Measurements from ENCODE around the gene PCDHB15. TPM values are rescaled to one million over a fixed set of nuclear protein-coding genes. Genes with fewer than 3 reads are reported as not detected.

The PCDHB15 gene
- total and polyA plus RNA-seq, 2 donors from 2014 or later = 1.8 to 6.0 TPM

- TF ChIP-seq CTCF (IDR thresholded peaks at IDR 0.05; ENCODE audit: borderline replicate concordance, extremely low read depth, insufficient read depth) = no peak
- H3K4me1 ChIP-seq (ENCODE audit: control insufficient read depth in 2 of 3, insufficient read depth in 2 of 3, low read depth in 1 of 3, low read length in 3 of 3) = no peaks in the 10 kb centered on the region
- DNase-seq = no peak
- FAIRE-seq = no peak
- H3K27me3 ChIP-seq (ENCODE audit: control insufficient read depth, insufficient read depth, low read length) = no peaks in the 10 kb centered on the region
- H3K9ac ChIP-seq (ENCODE audit: low read length in 3 of 3) = no peak overlapping the region
- intact Hi-C loops (cut with DNase I) = no loop called here
- no peak overlapping the region for H3K27ac ChIP-seq (ENCODE audit: low read depth in 2 of 2, low read length in 2 of 2)
- H3K36me3 ChIP-seq (ENCODE audit: control insufficient read depth in 2 of 3, insufficient read depth in 3 of 3, low read length in 3 of 3) = no peaks in the 10 kb centered on the region
- H3K9me3 ChIP-seq (ENCODE audit: control insufficient read depth in 2 of 3, insufficient read depth in 1 of 3, low read length in 3 of 3) = peaks cover 2 to 79% (median 27%) of the 10 kb centered on the region in 3 donors
- H3K4me3 ChIP-seq (ENCODE audit: low read length in 3 of 3) = no peak overlapping the region
Observed at GRCh38 chr5:141272906-141273305, 27.7 kb downstream of the PCDHB15 start.

DNA sequence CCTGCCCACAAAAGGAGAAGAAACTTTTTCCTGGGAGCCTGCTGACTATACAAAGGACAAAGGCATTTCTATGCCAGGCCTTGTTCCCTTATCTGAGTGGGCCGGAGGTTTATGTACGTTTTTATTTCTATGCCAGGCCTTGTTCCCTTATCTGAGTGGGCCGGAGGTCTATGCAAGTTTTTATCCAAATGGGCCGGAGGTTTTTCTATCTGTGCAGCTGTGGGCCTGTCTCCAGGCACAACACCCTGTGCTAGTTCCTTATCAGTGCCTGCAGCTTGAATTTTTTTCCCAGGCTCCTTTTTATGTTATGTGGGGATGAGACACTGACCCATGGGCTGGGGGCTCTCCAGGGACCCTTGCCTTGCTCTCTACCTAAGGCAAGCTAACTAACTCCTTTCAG, 53.2 kb downstream of the PCDHB15 start:
- Histone ChIP-seq H3K27ac (ENCODE audit: low read depth in 2 of 2, low read length in 2 of 2) (no peak overlapping the region), H3K9ac (ENCODE audit: low read length in 3 of 3) (no peak overlapping the region), H3K4me3 (ENCODE audit: low read length in 3 of 3) (no peak overlapping the region), H3K4me1 (ENCODE audit: control insufficient read depth in 2 of 3, insufficient read depth in 2 of 3, low read depth in 1 of 3, low read length in 3 of 3) (no peaks in the 10 kb centered on the region), H3K9me3 (ENCODE audit: control insufficient read depth in 2 of 3, insufficient read depth in 1 of 3, low read length in 3 of 3) (peaks cover 1 to 74% (median 7%) of the 10 kb centered on the region in 3 donors), H3K27me3 (ENCODE audit: control insufficient read depth, insufficient read depth, low read length) (no peaks in the 10 kb centered on the region), H3K36me3 (ENCODE audit: control insufficient read depth in 2 of 3, insufficient read depth in 3 of 3, low read length in 3 of 3) (no peaks in the 10 kb centered on the region)
- no peak for TF ChIP-seq CTCF (IDR thresholded peaks at IDR 0.05; ENCODE audit: borderline replicate concordance, extremely low read depth, insufficient read depth)
- FAIRE-seq (no peak), DNase-seq (no peak)
- intact Hi-C loops (cut with DNase I) = no loop called here

Other genes starting within 250 kb of the PCDHB15 start
Only the 30 nearest of the 39 such genes appear.
- gene PCDHB2, start 150.8 kb upstream of the PCDHB15 start, total RNA-seq = 2.9 TPM
- gene PCDHB2, start 150.8 kb upstream of the PCDHB15 start, polyA plus RNA-seq (ENCODE audit: insufficient read depth, low read depth, low replicate concordance) = 2.2 TPM
- gene PCDHB3, start 144.9 kb upstream of the PCDHB15 start, total RNA-seq = 3.1 TPM
- gene PCDHB3, start 144.9 kb upstream of the PCDHB15 start, polyA plus RNA-seq (ENCODE audit: insufficient read depth, low read depth, low replicate concordance) = 2.3 TPM
- 5.8 TPM for gene PCDHB4, start 123.6 kb upstream of the PCDHB15 start, total RNA-seq
- gene PCDHB4, start 123.6 kb upstream of the PCDHB15 start, polyA plus RNA-seq (ENCODE audit: insufficient read depth, low read depth, low replicate concordance) = 0.90 TPM
- gene PCDHB5, start 110.2 kb upstream of the PCDHB15 start, total RNA-seq = 7.5 TPM
- 2.1 TPM for gene PCDHB5, start 110.2 kb upstream of the PCDHB15 start, polyA plus RNA-seq (ENCODE audit: insufficient read depth, low read depth, low replicate concordance)
- gene PCDHB6, start 95.3 kb upstream of the PCDHB15 start, total RNA-seq = 2.0 TPM
- 0.32 TPM for gene PCDHB6, start 95.3 kb upstream of the PCDHB15 start, polyA plus RNA-seq (ENCODE audit: insufficient read depth, low read depth, low replicate concordance)
- 2.3 TPM for gene PCDHB7, start 72.8 kb upstream of the PCDHB15 start, total RNA-seq
- 0.97 TPM for gene PCDHB7, start 72.8 kb upstream of the PCDHB15 start, polyA plus RNA-seq (ENCODE audit: insufficient read depth, low read depth, low replicate concordance)
- 3.7 TPM for gene PCDHB8, start 67.6 kb upstream of the PCDHB15 start, total RNA-seq
- 0.56 TPM for gene PCDHB8, start 67.6 kb upstream of the PCDHB15 start, polyA plus RNA-seq (ENCODE audit: insufficient read depth, low read depth, low replicate concordance)
- gene PCDHB16, start 63.0 kb upstream of the PCDHB15 start, total RNA-seq = 5.1 TPM
- 0.67 TPM for gene PCDHB16, start 63.0 kb upstream of the PCDHB15 start, polyA plus RNA-seq (ENCODE audit: insufficient read depth, low read depth, low replicate concordance)
- 2.4 TPM for gene PCDHB9, start 58.2 kb upstream of the PCDHB15 start, total RNA-seq
- 0.47 TPM for gene PCDHB9, start 58.2 kb upstream of the PCDHB15 start, polyA plus RNA-seq (ENCODE audit: insufficient read depth, low read depth, low replicate concordance)
- gene PCDHB10, start 53.0 kb upstream of the PCDHB15 start, total RNA-seq = 2.3 TPM
- gene PCDHB10, start 53.0 kb upstream of the PCDHB15 start, polyA plus RNA-seq (ENCODE audit: insufficient read depth, low read depth, low replicate concordance) = 0.73 TPM
- 4.3 TPM for gene PCDHB11, start 45.8 kb upstream of the PCDHB15 start, total RNA-seq
- gene PCDHB11, start 45.8 kb upstream of the PCDHB15 start, polyA plus RNA-seq (ENCODE audit: insufficient read depth, low read depth, low replicate concordance) = 0.47 TPM
- 2.5 TPM for gene PCDHB12, start 36.7 kb upstream of the PCDHB15 start, total RNA-seq
- gene PCDHB12, start 36.7 kb upstream of the PCDHB15 start, polyA plus RNA-seq (ENCODE audit: insufficient read depth, low read depth, low replicate concordance) = 0.77 TPM
- gene PCDHB13, start 31.5 kb upstream of the PCDHB15 start, total RNA-seq = 5.9 TPM
- gene PCDHB13, start 31.5 kb upstream of the PCDHB15 start, polyA plus RNA-seq (ENCODE audit: insufficient read depth, low read depth, low replicate concordance) = 0.86 TPM
- 6.2 TPM for gene PCDHB14, start 22.1 kb upstream of the PCDHB15 start, total RNA-seq
- gene PCDHB14, start 22.1 kb upstream of the PCDHB15 start, polyA plus RNA-seq (ENCODE audit: insufficient read depth, low read depth, low replicate concordance) = 2.0 TPM
- gene SLC25A2, start 58.7 kb downstream of the PCDHB15 start, total RNA-seq = 0.94 TPM
- not detected for gene SLC25A2, start 58.7 kb downstream of the PCDHB15 start, polyA plus RNA-seq (ENCODE audit: insufficient read depth, low read depth, low replicate concordance)
- 73.5 TPM for gene TAF7, start 75.4 kb downstream of the PCDHB15 start, total RNA-seq
- 71.3 TPM for gene TAF7, start 75.4 kb downstream of the PCDHB15 start, polyA plus RNA-seq (ENCODE audit: insufficient read depth, low read depth, low replicate concordance)
- 0.69 TPM for gene PCDHGA1, start 85.1 kb downstream of the PCDHB15 start, total RNA-seq
- gene PCDHGA1, start 85.1 kb downstream of the PCDHB15 start, polyA plus RNA-seq (ENCODE audit: insufficient read depth, low read depth, low replicate concordance) = 0.19 TPM
- 4.7 TPM for gene PCDHGA2, start 93.4 kb downstream of the PCDHB15 start, total RNA-seq
- 0.73 TPM for gene PCDHGA2, start 93.4 kb downstream of the PCDHB15 start, polyA plus RNA-seq (ENCODE audit: insufficient read depth, low read depth, low replicate concordance)
- 4.0 TPM for gene PCDHGA3, start 98.4 kb downstream of the PCDHB15 start, total RNA-seq
- 0.22 TPM for gene PCDHGA3, start 98.4 kb downstream of the PCDHB15 start, polyA plus RNA-seq (ENCODE audit: insufficient read depth, low read depth, low replicate concordance)
- 2.9 TPM for gene PCDHGB1, start 104.7 kb downstream of the PCDHB15 start, total RNA-seq
- gene PCDHGB1, start 104.7 kb downstream of the PCDHB15 start, polyA plus RNA-seq (ENCODE audit: insufficient read depth, low read depth, low replicate concordance) = 0.37 TPM
- 3.9 TPM for gene PCDHGA4, start 109.6 kb downstream of the PCDHB15 start, total RNA-seq
- 0.13 TPM for gene PCDHGA4, start 109.6 kb downstream of the PCDHB15 start, polyA plus RNA-seq (ENCODE audit: insufficient read depth, low read depth, low replicate concordance)
- 4.0 TPM for gene PCDHGB2, start 114.6 kb downstream of the PCDHB15 start, total RNA-seq
- not detected for gene PCDHGB2, start 114.6 kb downstream of the PCDHB15 start, polyA plus RNA-seq (ENCODE audit: insufficient read depth, low read depth, low replicate concordance)
- 2.8 TPM for gene PCDHGA5, start 118.8 kb downstream of the PCDHB15 start, total RNA-seq
- gene PCDHGA5, start 118.8 kb downstream of the PCDHB15 start, polyA plus RNA-seq (ENCODE audit: insufficient read depth, low read depth, low replicate concordance) = not detected
- gene PCDHGB3, start 124.8 kb downstream of the PCDHB15 start, total RNA-seq = 4.4 TPM
- gene PCDHGB3, start 124.8 kb downstream of the PCDHB15 start, polyA plus RNA-seq (ENCODE audit: insufficient read depth, low read depth, low replicate concordance) = 0.15 TPM
- 7.2 TPM for gene PCDHGA6, start 128.5 kb downstream of the PCDHB15 start, total RNA-seq
- 0.34 TPM for gene PCDHGA6, start 128.5 kb downstream of the PCDHB15 start, polyA plus RNA-seq (ENCODE audit: insufficient read depth, low read depth, low replicate concordance)
- gene PCDHGA7, start 137.3 kb downstream of the PCDHB15 start, total RNA-seq = 4.1 TPM
- gene PCDHGA7, start 137.3 kb downstream of the PCDHB15 start, polyA plus RNA-seq (ENCODE audit: insufficient read depth, low read depth, low replicate concordance) = 0.49 TPM
- 6.1 TPM for gene PCDHGB4, start 142.3 kb downstream of the PCDHB15 start, total RNA-seq
- 1.0 TPM for gene PCDHGB4, start 142.3 kb downstream of the PCDHB15 start, polyA plus RNA-seq (ENCODE audit: insufficient read depth, low read depth, low replicate concordance)
- gene PCDHGA8, start 147.2 kb downstream of the PCDHB15 start, total RNA-seq = 1.8 TPM
- gene PCDHGA8, start 147.2 kb downstream of the PCDHB15 start, polyA plus RNA-seq (ENCODE audit: insufficient read depth, low read depth, low replicate concordance) = 0.09 TPM
- 12.3 TPM for gene PCDHGB5, start 152.6 kb downstream of the PCDHB15 start, total RNA-seq
- 0.82 TPM for gene PCDHGB5, start 152.6 kb downstream of the PCDHB15 start, polyA plus RNA-seq (ENCODE audit: insufficient read depth, low read depth, low replicate concordance)
- gene PCDHGA9, start 157.4 kb downstream of the PCDHB15 start, total RNA-seq = 7.6 TPM
- gene PCDHGA9, start 157.4 kb downstream of the PCDHB15 start, polyA plus RNA-seq (ENCODE audit: insufficient read depth, low read depth, low replicate concordance) = 0.54 TPM

Measured in kidney (tissue), 14 donors.